H9 (cell line): ENCODE data around the gene TMEM154. TPM values are rescaled to one million over a fixed set of nuclear protein-coding genes. Genes with fewer than 3 reads are reported as not detected.

Experiments
- DNase-seq: peaks from one replicate; pipeline ENCODE4 v3.0.0-alpha.2; 2017
- H2AFZ ChIP-seq: one replicate; pipeline ENCODE4 v1.6.1; 2013; ENCODE audit warnings: mild to moderate bottlenecking, low read length, control low read depth, moderate library complexity
- H2AK5ac ChIP-seq: 2 replicates; pipeline ENCODE4 v1.6.1; 2013; ENCODE audit warnings: low read length, control low read depth, mixed read lengths; ENCODE audit not compliant: insufficient read length
- H2BK120ac ChIP-seq: one replicate; pipeline ENCODE4 v1.6.1; 2013; ENCODE audit warnings: low read depth, mild to moderate bottlenecking, low read length, control low read depth, inconsistent platforms; ENCODE audit not compliant: poor library complexity, severe bottlenecking
- H2BK12ac ChIP-seq: 2 replicates; pipeline ENCODE4 v1.6.1; 2013; ENCODE audit warnings: low read length, control low read depth, mixed read lengths, low read depth; ENCODE audit not compliant: insufficient read length
- H2BK15ac ChIP-seq: 2 replicates; pipeline ENCODE4 v1.6.1; 2013; ENCODE audit warnings: low read depth, low read length, control low read depth
- H2BK20ac ChIP-seq: one replicate; pipeline ENCODE4 v1.6.1; 2013; ENCODE audit warnings: low read depth, mild to moderate bottlenecking, low read length, control low read depth, inconsistent platforms; ENCODE audit not compliant: poor library complexity, severe bottlenecking
- H2BK5ac ChIP-seq: 2 replicates; pipeline ENCODE4 v1.6.1; 2013; ENCODE audit warnings: low read length, control low read depth, mixed read lengths; ENCODE audit not compliant: insufficient read length
- H3K14ac ChIP-seq: 2 replicates; pipeline ENCODE4 v1.6.1; 2013; ENCODE audit warnings: low read length, control low read depth; ENCODE audit not compliant: insufficient read depth
- H3K18ac ChIP-seq: 2 replicates; pipeline ENCODE4 v1.6.1; 2013; ENCODE audit warnings: low read depth, mild to moderate bottlenecking, mixed read lengths, low read length, control low read depth; ENCODE audit not compliant: insufficient read length
- H3K23ac ChIP-seq: 2 replicates; pipeline ENCODE4 v1.6.1; 2013; ENCODE audit warnings: low read length, control low read depth, mixed read lengths, low read depth; ENCODE audit not compliant: insufficient read length
- H3K23me2 ChIP-seq: 2 replicates; pipeline ENCODE4 v1.6.1; 2013; ENCODE audit warnings: low read depth, mild to moderate bottlenecking, mixed read lengths, low read length, control low read depth; ENCODE audit not compliant: insufficient read length, poor library complexity, severe bottlenecking
- H3K27ac ChIP-seq: 2 replicates; pipeline ENCODE4 v1.5.1; 2013; ENCODE audit warnings: low read length, control low read depth, mixed read lengths, low read depth; ENCODE audit not compliant: insufficient read length
- H3K27me3 ChIP-seq: 2 replicates; pipeline ENCODE4 v1.6.1; 2013; ENCODE audit warnings: low read length, control low read depth, inconsistent platforms; ENCODE audit not compliant: insufficient read depth
- H3K4ac ChIP-seq: 2 replicates; pipeline ENCODE4 v1.6.1; 2013; ENCODE audit warnings: low read depth, mild to moderate bottlenecking, control low read depth, inconsistent platforms, low read length, moderate library complexity
- H3K4me1 ChIP-seq: 2 replicates; pipeline ENCODE4 v1.6.1; 2013; ENCODE audit warnings: low read length, control low read depth, inconsistent platforms; ENCODE audit not compliant: insufficient read depth
- H3K4me2 ChIP-seq: 2 replicates; pipeline ENCODE4 v1.6.1; 2013; ENCODE audit warnings: low read length, control low read depth, mixed read lengths; ENCODE audit not compliant: insufficient read length, insufficient read depth
- H3K56ac ChIP-seq: 2 replicates; pipeline ENCODE4 v1.6.1; 2013; ENCODE audit warnings: low read depth, mild to moderate bottlenecking, mixed read lengths, low read length, control low read depth; ENCODE audit not compliant: insufficient read length
- H3K79me1 ChIP-seq: 2 replicates; pipeline ENCODE4 v1.6.1; 2013; ENCODE audit warnings: low read depth, mild to moderate bottlenecking, moderate library complexity, low read length, control low read depth, inconsistent platforms; ENCODE audit not compliant: insufficient read depth, poor library complexity, severe bottlenecking
- H3K79me2 ChIP-seq: 2 replicates; pipeline ENCODE4 v1.6.1; 2013; ENCODE audit warnings: low read length, control low read depth, inconsistent platforms; ENCODE audit not compliant: insufficient read depth
- H3K9ac ChIP-seq: 2 replicates; pipeline ENCODE4 v1.6.1; 2013; ENCODE audit warnings: low read length, control low read depth, mixed read lengths; ENCODE audit not compliant: insufficient read length; ENCODE audit errors: extremely low read depth
- H3K9me3 ChIP-seq: one replicate; pipeline ENCODE4 v1.6.1; 2013; ENCODE audit warnings: low read depth, low read length, inconsistent platforms; ENCODE audit not compliant: control insufficient read depth
- H3T11ph ChIP-seq: one replicate; pipeline ENCODE4 v1.6.1; 2013; ENCODE audit warnings: mild to moderate bottlenecking, low read length, control low read depth, inconsistent platforms
- H4K20me1 ChIP-seq: one replicate; pipeline ENCODE4 v1.6.1; 2013; ENCODE audit not compliant: control insufficient read depth, insufficient read length, insufficient read depth
- H4K5ac ChIP-seq: 2 replicates; pipeline ENCODE4 v1.6.1; 2013; ENCODE audit warnings: low read depth, mild to moderate bottlenecking, mixed read lengths, low read length, control low read depth; ENCODE audit not compliant: insufficient read length
- H4K8ac ChIP-seq: replicated peaks from 2 replicates; pipeline ENCODE4 v1.6.1; 2013; ENCODE audit warnings: low read length, control low read depth, mixed read lengths, low read depth; ENCODE audit not compliant: insufficient read length
- H4K91ac ChIP-seq: 2 replicates; pipeline ENCODE4 v1.6.1; 2013; ENCODE audit warnings: low read depth, mild to moderate bottlenecking, moderate library complexity, mixed read lengths, low read length, control low read depth; ENCODE audit not compliant: insufficient read length
- H3K27ac Mint-ChIP-seq, 3 experiments: 2 replicates in 2 of 3; 3 replicates in 1 of 3; pipeline ENCODE4 v1.8.0; 2020 to 2021; ENCODE audit warnings: mixed read lengths in 3 of 3, mild to moderate bottlenecking in 1 of 3, moderate library complexity in 1 of 3
- H3K27me3 Mint-ChIP-seq: 2 replicates; pipeline ENCODE4 v1.8.0; 2021; ENCODE audit warnings: low read depth, mild to moderate bottlenecking, moderate library complexity, mixed read lengths
- H3K36me3 Mint-ChIP-seq, 3 experiments: 2 replicates in 2 of 3; 3 replicates in 1 of 3; pipeline ENCODE4 v1.8.0; 2020 to 2021; ENCODE audit warnings: low read depth in 3 of 3, mixed read lengths in 3 of 3; ENCODE audit not compliant: insufficient read depth in 1 of 3
- H3K4me1 Mint-ChIP-seq, 2 experiments: 2 replicates each; pipeline ENCODE4 v1.8.0; 2020; ENCODE audit warnings: mixed read lengths in 2 of 2
- H3K4me3 Mint-ChIP-seq, 2 experiments: 2 replicates in 1 of 2; 3 replicates in 1 of 2; pipeline ENCODE4 v1.8.0; 2020 to 2021; ENCODE audit warnings: mild to moderate bottlenecking in 2 of 2, mixed read lengths in 2 of 2, moderate library complexity in 1 of 2
- H3K9me3 Mint-ChIP-seq, 2 experiments: 2 replicates in 1 of 2; 3 replicates in 1 of 2; pipeline ENCODE4 v1.8.0; 2020; ENCODE audit warnings: mild to moderate bottlenecking in 2 of 2, mixed read lengths in 2 of 2, moderate library complexity in 1 of 2
- WGBS: extraction: QIAGEN DNeasy Blood & Tissue Kit; methylation state at CpG from one replicate; pipeline ENCODE4 v1.1.7; 2013; ENCODE audit warnings: missing lambda C conversion rate, low lambda C conversion rate, mixed read lengths; ENCODE audit not compliant: insufficient read length; ENCODE audit errors: extremely low coverage; 5-methylcytosine and 5-hydroxymethylcytosine counted together
- total RNA-seq: library from RNA; stranded (reverse); gene quantifications from 2 replicates; pipeline ENCODE4 v1.2.1, GENCODE V29; 2021
- TF ChIP-seq, protein P1 (sequence below): fragments of 200-600 bp; sonication (generic); conservative IDR thresholded peaks from 3 replicates; pipeline ENCODE4 v1.8.0; 2021; ENCODE audit warnings: antibody characterized with exemption, mild to moderate bottlenecking

Gene TMEM154
- total RNA-seq, 1 experiment from 2014 or later, result 1.7 TPM

DNA sequence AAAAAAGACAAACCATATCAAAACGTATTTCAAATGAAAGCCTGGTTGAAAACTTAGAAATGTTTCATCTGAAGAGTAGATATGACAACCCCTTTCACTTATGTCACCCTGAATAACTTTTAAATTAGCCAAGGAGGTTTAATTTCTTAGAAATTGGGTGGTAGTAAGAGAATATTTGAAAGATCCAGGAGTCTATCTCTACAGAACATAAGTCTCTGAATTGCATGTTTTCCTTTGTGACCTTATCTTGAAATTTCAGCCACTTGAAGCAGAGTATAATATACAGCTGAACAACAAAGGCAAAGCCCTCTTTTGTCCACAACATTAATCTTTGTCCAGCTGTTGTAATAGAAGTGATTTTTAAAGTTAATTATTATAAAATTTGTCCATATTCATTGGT, 49.5 kb downstream of the TMEM154 start:
- no peak for DNase-seq
- Histone ChIP-seq H4K20me1 (no peaks in the 10 kb centered on the region), H2BK20ac (no peak overlapping the region), H3K18ac (no peak overlapping the region), H3K23me2 (no peaks in the 10 kb centered on the region), H4K5ac (no peak overlapping the region), H3K23ac (no peak overlapping the region), H3K79me2 (no peaks in the 10 kb centered on the region), H3K27ac (no peak overlapping the region), H2BK12ac (no peak overlapping the region), H4K8ac (no peak overlapping the region), H2BK5ac (no peak overlapping the region), H2BK15ac (no peak overlapping the region), H2AK5ac (no peak overlapping the region), H3K79me1 (no peaks in the 10 kb centered on the region), H3K27me3 (no peaks in the 10 kb centered on the region), H4K91ac (no peak overlapping the region), H3K4ac (no peak overlapping the region), H3K4me2 (no peak overlapping the region), H3K14ac (no peak overlapping the region), H3K9ac (no peak overlapping the region), H3K56ac (no peak overlapping the region), H3K4me1 (peaks cover 3% of the 10 kb centered on the region; the same call in 1 of the 2 replicates), H2AFZ (no peak overlapping the region), H3T11ph (no peak overlapping the region), H2BK120ac (no peak overlapping the region), H3K9me3 (no peaks in the 10 kb centered on the region)
- TF ChIP-seq, protein P1, sequence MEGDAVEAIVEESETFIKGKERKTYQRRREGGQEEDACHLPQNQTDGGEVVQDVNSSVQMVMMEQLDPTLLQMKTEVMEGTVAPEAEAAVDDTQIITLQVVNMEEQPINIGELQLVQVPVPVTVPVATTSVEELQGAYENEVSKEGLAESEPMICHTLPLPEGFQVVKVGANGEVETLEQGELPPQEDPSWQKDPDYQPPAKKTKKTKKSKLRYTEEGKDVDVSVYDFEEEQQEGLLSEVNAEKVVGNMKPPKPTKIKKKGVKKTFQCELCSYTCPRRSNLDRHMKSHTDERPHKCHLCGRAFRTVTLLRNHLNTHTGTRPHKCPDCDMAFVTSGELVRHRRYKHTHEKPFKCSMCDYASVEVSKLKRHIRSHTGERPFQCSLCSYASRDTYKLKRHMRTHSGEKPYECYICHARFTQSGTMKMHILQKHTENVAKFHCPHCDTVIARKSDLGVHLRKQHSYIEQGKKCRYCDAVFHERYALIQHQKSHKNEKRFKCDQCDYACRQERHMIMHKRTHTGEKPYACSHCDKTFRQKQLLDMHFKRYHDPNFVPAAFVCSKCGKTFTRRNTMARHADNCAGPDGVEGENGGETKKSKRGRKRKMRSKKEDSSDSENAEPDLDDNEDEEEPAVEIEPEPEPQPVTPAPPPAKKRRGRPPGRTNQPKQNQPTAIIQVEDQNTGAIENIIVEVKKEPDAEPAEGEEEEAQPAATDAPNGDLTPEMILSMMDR, result no peak
- WGBS, result no CpG with 5 or more reads among the region's 1 CpG
- peaks cover 11 to 25% of the 10 kb centered on the region in 2 experiments for H3K4me1 Mint-ChIP-seq
- no peaks in the 10 kb centered on the region for H3K9me3 Mint-ChIP-seq
- no peak overlapping the region for H3K27ac Mint-ChIP-seq
- no peak overlapping the region for H3K4me3 Mint-ChIP-seq
- no peaks in the 10 kb centered on the region for H3K36me3 Mint-ChIP-seq
- H3K27me3 Mint-ChIP-seq, result no peaks in the 10 kb centered on the region; the same call in 1 of the 2 replicates
